Raji (cell line): ENCODE measurements around the gene CLEC2D.

Experiments
- POLR2A ChIP-seq: IDR thresholded peaks from 2 replicates; pipeline ENCODE4 v1.6.1; 2011; ENCODE audit warnings: low read depth, low read length, control low read depth; ENCODE audit not compliant: insufficient read depth

Gene CLEC2D

DNA sequence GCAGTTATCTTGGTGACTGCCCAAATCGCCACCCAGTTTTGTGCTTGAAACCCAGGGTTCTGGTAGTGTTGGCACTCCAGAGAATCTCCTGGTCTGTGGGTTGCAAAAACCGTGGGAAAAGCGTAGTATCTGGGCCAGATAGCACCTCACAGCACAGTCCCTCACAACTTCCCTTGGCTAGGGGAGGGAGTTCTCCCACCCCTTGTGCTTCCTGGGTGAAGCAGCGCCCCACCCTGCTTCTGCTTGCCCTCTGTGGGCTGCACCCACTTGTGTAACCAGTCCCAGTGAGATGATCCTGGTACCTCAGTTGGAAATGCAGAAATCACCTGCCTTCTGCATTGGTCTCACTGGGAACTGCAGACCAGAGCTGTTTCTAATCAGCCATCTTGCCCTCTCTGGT lies 16.4 kb downstream of the CLEC2D start:
- TF ChIP-seq POLR2A, result no peak

DNA sequence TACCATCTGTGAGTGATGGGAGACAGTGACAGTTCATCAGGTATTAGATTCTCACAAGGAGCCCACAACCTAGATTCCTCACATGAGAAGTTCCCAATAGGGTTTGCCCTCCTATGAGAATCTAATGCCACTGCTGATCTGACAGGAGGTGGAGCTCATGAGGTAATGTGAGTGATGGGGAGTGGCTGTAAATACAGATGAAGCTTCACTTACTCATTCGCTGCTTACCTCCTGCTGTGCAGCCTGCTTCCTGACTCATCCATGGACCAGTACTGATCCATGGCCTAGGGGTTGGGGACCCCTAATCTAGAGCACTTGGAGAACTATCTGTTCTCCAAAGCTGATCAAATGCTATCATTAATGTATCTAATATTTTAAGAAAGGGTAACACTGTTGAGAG lies 17.7 kb downstream of the CLEC2D start:
- TF ChIP-seq POLR2A, result no peak

DNA sequence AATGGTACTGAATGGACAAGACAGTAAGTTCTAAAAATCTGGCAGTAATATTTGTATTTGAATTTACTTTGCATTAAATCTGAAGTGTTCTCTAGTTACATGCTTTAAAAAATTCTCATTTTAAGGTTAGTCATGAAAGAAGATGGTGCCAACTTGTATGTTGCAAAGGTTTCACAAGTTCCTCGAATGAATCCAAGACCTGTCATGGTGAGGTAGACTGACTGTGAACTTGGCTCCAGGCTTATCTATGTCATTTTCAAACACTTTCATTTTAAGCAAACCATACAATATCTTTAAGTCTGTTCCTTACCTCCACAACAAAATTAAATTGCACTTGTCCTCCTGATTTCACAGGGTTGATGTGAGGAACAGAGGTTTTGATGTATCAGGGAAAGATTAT lies 23.4 kb downstream of the CLEC2D start:
- TF ChIP-seq POLR2A, result no peak

DNA sequence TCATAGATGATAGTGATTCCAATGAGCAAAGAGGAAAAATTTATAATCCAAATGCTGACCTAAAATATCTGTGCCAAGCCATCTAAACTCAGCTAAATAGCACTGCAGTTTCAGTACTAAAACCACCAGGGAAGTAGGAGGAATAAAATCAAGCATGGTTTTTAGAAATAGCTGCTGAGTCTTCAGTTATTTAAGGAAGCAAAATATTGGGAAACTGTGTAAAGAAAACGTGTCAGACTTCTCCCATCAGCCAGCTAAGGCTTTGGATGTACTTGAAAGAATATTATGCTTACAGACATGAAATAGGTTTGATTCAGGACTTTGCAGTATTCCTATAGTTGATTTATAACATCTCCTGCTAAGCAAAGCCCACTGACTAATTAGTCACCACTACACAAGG lies 24.7 kb downstream of the CLEC2D start:
- no peak for TF ChIP-seq POLR2A

DNA sequence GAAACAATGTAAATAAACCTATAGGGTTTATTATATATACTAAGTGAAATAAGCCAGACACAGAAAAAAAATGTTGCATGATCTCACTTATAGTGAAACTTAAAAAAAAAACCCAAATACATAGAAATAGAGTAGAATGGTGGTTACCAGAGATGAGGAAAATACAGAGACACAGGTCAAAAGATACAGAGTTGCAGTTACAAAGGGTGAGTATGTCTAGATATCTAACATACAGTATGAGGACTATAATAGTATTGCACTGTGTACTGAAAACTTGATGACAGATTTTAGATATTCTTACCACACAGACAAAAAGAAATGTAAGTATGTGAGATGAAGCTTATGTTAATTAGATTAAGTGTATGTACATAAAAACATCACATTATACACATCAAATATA lies 28.1 kb downstream of the CLEC2D start:
- no peak for TF ChIP-seq POLR2A

DNA sequence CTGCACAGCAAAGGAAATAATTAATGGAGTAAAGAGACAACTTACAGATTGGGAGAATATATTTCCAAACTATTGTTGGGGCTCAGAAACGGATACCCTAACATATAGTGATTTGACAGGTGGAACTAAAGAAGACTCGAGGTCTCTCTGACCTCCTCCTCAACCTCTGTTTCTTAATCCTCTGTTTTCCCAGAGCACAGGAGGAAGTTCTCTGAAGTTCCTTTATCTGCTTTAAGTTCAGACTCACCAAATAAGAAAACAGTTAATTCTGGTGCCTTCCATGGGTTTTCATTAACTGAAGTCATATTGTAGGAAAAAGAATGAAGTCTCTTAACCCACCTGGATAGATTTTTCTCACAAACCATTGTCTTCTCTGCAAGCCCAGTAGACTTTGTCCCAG lies 29.2 kb downstream of the CLEC2D start:
- TF ChIP-seq POLR2A, result no peak

DNA sequence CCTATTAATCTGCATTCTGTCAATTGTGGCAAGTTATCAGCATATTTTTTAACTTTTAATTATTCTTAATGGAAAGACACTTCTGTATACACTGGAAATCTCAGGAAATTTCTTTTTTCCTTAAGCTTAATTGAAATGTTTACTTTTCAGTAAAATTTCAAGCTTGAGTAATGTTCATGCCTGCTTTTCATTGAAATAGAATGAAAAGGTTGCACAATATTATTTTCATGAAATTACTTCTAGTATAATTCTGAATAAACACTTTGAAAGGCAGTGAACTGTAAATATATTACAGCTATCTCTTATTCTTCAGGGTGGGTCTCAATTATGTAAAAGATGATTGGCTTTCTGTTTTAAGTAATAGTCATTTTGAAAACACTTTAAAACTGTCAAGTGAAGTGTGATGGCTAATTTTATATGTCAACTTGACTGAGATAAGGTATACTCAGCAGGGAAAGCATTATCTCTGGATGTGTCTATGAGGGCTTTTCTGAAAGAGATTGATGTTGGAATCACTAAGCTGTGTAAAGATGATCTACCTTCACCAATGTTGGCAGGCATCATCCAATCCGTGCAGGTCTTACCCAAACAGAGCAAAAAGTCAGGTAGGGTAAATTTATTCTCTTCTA lies 29.9 kb downstream of the CLEC2D start:
- no peak for TF ChIP-seq POLR2A

DNA sequence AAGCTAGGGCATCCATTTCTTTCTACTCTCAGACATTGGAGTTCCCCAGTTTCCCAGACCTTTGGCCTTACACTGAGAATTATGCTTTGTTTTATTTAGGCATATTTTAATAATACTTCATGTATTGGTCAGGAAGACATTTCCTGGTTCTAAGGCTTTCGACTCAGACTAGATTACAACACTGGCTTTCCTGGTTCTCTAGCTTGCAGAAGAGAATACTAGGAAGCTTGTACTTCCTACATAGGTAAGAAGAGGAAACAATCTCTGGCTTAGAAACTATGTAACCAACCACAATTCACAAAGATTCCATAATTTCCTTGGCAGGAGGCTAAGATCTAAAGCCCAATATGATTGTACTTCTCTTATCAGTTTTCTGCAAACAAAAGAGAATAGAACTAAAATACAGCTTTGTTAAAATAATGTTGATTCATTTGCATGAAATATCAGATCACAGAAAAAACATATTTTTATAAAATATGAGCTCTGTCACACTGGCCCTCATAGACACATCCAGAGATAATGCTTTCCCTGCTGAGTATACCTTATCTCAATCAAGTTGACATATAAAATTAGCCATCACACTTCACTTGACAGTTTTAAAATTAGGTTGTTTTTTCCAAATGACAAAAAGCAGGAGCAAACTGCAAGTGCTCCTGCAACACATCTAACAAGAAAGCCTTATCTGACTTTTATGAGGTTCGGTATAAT lies 30.5 kb downstream of the CLEC2D start:
- no peak for TF ChIP-seq POLR2A

DNA sequence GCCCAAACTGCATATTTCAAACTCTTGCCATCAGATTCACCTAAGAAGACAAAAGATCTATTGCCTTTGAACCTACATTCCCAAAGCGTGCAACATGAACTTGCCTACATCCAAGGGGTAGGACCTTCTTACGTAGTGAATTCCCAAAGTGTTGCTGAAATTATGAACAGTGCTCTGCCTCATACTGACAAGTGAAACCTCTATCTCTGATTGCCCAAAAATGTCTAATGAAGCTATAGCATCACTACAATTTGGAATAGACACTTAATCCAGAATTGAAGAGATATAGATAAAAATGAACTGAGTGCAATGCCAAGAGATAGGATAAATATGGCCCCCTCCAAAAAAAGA lies 31.1 kb downstream of the CLEC2D start:
- no peak for TF ChIP-seq POLR2A

DNA sequence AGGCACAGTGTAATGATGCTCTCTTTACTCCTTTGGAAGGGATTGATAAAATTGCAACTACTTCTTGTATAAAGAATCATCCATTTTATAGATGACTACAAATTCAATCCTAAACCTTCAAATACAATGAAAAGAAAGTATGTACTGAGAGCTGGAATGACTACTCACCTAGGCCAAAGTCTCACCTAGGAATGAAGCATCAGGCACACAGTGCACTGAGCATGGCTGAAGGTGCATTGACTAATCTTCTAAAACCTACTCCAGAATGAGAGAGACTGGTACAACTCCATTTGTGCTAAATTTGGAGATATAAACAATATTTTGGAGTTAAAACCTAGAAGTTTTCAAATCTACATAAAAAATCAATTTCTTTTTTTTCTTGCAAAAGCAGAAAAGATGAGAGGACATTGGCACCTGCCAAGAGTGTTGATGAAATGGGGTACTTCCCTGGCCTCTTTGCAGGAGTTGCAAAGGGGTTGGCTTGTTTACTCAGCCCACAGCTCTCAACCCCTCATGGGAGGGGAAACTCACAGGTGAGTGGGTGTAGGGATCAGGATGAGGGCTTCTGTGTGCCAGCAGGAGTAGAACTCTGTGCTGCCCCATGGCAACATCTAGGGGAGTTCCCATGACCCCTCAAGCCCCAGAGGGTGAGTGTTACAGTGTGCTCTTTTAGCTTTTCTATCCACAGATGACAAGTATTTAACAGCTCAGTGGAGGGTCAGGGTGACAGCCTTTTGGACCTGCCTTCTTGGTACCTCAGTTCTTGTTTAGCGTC lies 32.1 kb downstream of the CLEC2D start:
- 0 out of 2 replicates have a peak, but pooled peaks have one; percentile 7 for TF ChIP-seq POLR2A

DNA sequence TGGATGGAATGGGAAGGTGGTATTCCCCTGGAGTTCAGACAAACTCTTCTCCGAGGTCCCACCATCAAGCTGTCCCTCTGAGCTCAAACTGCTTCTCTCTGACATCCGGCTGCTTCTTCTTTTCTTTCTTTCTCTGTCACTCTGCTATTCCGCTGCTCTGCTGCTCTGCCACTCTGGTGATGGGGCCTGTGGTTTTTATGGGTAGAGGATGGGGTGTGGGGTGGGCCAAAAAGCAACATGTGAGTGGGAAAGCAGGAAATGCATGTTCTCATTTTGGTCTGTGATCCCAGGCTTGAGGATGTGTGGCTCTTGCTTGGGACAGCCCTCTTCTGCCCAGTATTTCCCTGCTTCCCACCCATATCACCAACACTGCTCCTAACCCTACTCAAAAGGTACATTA lies 32.7 kb downstream of the CLEC2D start:
- TF ChIP-seq POLR2A, result no peak

DNA sequence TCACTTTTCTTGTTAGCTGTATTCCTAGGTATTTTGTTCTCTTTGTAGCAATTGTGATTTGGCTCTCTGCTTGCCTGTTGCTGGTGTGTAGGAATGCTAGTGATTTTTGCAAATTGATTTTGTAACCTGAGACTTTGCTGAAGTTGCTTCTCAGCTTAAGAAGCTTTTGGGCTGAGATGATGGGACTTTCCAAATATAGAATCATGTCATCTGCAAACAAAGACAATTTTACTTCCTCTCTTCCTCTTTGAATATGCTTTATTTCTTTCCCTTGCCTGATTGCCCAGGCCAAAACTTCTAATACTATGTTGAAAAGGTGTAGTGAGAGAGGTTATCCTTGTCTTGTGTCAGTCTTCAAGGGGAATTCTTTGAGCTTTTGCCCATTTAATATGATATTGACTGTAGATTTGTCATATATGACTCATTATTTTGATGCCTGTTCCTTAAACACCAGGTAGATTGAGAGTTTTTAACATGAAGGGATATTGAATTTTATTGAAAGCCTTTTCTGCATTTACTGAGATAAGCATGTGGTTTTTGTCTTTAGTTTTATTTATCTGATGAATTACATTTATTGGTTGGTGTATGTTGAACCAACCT lies 36.7 kb downstream of the CLEC2D start:
- TF ChIP-seq POLR2A, result no peak

DNA sequence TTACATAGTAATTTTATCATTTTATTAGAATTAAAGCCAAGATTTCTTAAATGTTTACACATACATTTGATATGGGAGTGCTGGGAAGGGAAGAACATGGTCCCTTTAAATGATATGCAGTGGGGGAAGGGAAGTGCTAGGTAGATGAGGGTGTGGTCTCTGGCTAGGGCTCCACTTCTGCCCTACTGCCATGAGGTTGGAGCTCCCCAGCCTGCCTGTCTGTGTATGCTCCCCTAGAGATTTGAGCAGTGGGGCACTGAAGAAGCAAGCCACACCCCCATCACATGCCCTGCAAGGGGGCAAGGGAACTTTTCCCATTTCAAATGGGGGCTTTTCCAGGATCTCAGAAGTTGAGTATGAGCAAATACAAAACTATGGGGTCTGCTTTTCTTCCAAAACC lies 37.8 kb downstream of the CLEC2D start:
- peak; percentile 60 for TF ChIP-seq POLR2A

DNA sequence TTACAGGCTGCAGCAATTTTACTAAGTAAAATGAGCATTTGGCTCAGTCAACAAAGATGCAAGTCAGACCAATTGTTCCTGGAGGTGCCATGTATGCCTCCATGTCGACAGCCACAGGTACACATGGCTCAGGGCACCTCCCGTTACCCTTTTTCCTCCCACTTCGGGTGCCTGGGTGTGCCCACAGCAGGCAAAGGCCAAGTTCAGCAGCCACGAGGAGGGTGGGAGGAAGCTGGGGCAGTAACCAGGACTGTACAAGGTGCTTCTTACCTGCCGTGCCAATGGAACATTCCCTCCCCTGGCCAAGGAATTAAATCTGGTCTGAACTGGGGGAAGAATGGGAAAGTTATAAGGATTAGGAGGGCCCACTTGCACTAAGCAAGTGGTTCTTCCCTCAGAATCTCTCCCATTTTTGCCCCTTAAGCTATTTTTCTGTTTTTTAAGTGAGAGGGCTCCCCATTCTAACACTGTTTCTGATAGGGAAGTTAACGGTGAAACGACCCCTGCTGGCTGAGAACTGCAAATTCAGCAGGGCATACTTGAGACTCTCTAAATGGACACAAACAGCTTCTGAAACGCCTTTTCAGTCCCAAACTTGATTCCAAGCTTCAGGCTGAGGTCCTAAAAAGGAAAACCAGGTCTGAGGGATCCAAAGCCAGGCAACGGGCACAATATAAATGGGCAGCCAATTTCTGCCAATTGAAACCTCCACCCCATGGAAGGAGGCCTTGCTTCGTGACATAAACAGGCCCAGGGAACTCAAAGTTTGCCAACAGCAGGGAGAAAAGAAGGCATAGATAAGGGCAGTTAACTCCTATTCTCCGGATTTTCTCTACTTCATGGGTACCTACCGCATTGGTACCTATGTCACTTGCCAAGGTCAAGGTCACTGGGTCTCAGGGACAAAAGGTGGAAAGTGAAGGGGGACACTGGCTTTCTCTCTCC lies 38.6 kb downstream of the CLEC2D start:
- peak; percentile 43 for TF ChIP-seq POLR2A

DNA sequence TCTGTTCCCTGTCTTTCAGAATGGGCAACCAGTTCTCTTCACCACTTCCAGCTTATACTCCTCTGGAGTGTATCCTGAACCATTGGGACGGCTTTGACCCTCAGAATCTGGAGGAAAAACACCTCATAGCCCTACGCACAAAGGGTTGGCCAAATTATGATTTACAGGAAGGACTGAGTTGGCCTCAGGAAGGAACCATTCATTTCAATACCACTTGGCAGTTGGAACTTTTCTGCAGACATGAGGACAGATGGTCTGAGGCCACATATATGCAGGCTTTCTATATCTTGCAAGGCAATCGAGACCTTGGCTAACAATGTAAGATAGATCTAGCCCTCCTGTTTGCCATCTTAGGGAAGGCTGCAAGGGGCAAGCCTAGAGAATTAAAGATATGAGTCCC lies 39.3 kb downstream of the CLEC2D start:
- no peak for TF ChIP-seq POLR2A

DNA sequence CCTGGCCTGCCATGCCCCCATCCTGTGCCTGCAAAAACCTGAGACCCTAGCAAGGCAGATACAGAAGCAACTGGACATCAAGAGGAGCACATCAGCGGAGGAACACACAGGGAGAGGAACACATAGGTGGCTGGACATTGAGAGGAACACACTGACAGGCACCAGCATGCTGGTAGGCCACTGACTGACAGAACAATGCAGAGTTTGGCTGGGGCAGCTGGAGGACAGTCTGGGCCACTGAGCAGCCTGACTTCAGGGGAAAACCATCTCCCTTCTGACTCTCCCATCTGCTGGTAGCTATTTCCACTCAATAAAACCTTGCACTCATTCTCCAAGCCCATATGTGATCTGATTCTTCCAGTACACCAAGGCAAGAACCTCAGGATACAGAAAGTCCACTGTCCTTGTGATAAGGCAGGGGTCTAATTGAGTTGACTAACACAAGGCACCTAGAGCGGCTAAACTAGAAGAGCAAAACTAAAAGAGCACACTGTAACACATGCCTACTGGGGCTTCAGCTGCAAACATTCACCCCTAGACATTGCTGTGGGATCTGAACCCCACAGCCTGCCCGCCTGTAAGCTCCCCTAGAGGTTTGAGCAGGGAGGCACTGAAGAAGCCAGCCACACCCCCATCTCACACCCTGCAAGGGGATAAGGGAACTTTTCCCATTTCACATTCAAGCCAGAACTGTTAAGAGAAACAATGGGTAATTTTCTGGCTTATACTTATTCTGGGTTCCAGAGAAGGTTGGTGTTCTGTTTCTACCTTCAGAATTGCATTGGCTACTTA lies 41.3 kb downstream of the CLEC2D start:
- TF ChIP-seq POLR2A, result no peak
